Ureter (tissue), 1 donor: ENCODE data around the gene HK2. TPM values are rescaled to one million over a fixed set of nuclear protein-coding genes. Genes with fewer than 3 reads are reported as not detected.

Experiments used
- DNase-seq: peaks from one replicate; pipeline ENCODE4 v3.0.0-alpha.2; 2020; ENCODE audit warnings: low spot score
- total RNA-seq: library from RNA; stranded (reverse); gene quantifications from one replicate; pipeline ENCODE4 v1.2.4, GENCODE V29; 2023
- donor health status: DM: yes; HTN: yes; CAD: no.

The HK2 gene
- total RNA-seq, 1 donor from 2014 or later = 62.8 TPM

DNA sequence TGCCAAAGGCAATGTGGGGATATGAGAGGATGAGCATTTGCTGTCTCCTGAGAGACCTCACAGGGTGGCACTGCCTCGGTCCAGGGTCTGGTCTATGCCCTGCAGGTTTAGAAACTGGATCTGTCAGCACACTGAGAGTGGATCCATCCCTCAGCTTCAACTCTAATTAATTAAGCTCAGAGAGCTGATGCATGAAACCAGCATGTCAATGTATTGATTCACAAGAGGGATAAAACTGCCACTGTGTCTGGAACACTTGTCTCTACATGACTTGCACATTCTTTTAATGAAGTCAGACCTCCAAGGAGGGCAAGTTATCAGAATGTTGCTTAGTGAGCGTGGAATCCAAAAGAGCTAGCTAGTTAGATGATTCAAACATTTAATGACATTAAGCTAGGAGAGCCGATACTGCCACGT is 102.1 kb downstream of the HK2 start:
- DNase-seq = no peak

DNA sequence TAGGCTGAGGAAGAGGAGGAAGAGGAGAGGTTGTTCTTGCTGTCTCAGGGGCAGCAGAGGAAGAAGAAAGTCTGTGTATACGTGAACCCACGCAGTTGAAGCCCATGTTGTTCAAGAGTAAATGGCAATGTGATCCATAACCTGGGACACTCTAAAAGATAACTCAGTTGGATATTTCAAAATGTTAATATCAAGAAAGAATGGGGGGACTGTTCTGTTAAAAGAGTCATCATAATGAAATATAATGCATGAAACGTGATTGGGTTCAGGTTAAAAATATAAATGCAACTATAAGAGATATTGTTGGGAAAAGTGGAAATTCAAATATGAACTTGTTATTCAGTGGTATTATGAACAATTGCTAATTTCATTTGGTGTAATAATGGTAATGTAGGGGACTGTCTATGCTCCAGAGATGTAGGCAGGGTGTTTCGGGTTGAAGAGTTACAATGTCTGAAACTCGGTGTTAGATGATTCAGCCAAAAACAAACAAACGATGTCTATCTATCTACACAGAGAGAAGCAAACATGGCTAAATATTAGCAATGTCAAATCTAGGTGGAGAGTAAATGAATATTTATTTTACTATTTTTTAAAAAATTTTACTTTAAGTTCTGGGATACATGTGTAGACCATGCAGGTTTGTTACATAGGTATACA is 103.4 kb downstream of the HK2 start:
- DNase-seq = no peak

DNA sequence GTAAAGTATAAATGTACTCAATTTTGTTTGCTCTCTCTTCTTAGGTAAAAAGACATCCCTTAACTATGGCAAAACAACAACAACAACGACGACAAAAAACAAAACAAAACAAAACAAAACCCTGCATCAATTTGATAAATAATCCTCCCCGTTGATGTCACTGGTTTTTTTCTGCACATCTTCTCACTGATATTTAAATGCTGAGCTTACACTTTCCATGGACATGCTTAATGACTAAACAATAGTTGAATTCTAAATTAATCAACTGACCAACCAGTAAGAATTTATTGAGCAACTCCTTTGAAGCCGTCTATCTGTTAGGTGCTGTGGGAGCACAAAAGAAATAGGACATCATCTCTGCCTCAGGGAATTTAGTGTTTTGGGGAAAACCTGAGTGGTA is 104.3 kb downstream of the HK2 start:
- DNase-seq = no peak

DNA sequence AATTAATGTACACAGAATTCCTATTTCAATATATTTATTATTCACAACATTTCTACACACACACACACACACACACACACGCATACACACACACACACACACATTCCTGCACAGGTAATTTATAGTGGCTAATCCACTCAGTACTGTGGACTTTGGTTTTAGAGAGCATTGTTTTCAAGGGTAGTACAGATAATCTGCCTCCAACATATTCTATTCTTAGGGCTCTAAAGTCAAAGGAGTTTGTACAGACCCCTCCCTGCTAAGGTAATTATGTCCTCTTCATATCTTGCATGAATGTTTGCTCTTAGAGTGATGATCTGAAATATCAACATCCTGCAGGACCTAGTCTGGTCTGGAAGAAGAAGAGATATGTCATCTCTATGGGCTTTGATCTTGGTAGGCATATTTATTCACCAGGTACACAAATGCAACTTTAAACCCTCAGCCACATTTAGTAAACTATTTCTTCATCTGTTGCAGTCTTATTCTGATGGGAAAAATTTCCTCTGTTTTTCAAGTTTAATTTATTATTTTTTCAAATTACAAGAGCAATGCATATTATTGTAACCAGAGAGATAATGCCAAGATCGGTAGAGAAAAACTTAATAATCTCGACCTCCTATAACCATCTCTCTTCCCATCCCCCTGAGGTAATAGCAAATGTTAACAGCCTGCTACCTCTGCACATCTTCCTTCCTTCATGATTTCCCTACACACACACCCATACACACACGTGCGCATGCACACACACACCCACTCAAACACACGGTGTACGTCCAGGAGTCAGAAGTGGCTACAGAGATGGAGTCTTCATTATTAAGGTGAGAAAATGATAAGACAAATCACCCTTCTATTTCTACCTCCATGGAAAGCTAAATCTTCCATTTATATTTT is 106.2 kb downstream of the HK2 start:
- no peak for DNase-seq

DNA sequence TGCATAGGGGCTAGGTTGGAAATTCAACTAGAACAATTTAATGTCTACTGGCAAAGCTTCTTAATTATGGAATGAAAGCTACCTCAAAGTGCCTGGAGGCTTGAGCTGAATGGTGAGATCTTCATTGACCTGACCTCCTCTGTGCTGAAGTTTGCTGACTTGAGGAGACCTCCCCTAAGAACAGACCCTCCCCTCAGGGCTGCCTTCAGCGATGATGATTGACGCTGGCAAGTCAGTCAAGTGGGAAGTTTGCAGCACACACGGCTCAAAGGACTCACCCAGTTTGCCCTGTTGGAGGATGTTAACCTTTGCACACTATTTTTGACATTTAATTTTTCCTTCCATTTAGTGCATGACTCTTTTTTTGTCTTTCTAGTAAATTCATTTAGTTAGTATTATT is 107.4 kb downstream of the HK2 start:
- no peak for DNase-seq

DNA sequence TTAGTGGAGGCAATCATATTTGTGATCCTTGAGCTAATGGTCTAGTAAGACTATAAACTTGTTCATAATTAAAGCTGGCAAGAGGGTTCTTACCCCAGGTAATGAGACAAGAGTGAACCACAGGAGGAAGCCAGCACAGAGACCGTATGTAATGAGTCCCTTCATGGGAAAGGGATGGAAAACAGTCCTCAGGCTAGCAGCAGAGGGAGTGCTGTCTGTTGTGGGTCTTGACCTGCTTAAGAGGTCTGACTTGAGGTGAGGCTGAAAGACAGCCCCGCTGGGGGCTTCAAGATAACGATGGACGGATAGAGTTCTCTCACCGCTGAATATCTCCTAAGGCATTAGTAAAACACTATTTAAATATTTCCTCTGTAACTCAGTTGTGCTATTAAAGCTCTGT is 108.3 kb downstream of the HK2 start:
- DNase-seq = no peak

Other genes starting within 250 kb of the HK2 start
- 1.4 TPM for gene M1AP, start 185.8 kb upstream of the HK2 start, total RNA-seq
- gene SEMA4F, start 179.9 kb upstream of the HK2 start, total RNA-seq = 9.1 TPM
- 41.7 TPM for gene POLE4, start 124.5 kb downstream of the HK2 start, total RNA-seq